GM21737 (cell line): ENCODE measurements around the gene LRRC46.

Source experiments
- ATAC-seq: cut with Tn5 transposase; IDR thresholded peaks from one replicate; pipeline ENCODE4 v1.9.1; 2021; ENCODE audit warnings: mild to moderate bottlenecking, moderate library complexity; ENCODE audit not compliant: unreplicated experiment

Gene LRRC46

DNA sequence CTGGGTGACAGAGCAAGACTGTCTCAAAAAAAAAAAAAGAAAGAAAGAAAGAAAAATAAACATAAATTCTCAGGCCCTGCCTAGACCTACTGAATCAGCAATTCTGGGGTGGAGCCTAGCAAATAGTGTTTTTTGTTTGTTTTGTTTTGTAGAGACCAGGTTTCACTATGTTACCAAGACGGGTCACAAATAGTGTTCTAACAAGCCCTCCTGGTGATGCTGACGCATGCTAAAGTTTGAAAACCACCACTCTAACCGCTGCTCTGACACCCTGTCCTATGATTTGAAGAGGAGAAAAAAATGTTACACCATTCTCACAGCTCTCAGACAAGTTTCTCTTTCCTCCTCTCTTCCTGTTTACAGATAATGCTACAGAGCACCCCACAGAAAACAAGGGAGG, 1.6 kb upstream of the LRRC46 start:
- no peak for ATAC-seq

DNA sequence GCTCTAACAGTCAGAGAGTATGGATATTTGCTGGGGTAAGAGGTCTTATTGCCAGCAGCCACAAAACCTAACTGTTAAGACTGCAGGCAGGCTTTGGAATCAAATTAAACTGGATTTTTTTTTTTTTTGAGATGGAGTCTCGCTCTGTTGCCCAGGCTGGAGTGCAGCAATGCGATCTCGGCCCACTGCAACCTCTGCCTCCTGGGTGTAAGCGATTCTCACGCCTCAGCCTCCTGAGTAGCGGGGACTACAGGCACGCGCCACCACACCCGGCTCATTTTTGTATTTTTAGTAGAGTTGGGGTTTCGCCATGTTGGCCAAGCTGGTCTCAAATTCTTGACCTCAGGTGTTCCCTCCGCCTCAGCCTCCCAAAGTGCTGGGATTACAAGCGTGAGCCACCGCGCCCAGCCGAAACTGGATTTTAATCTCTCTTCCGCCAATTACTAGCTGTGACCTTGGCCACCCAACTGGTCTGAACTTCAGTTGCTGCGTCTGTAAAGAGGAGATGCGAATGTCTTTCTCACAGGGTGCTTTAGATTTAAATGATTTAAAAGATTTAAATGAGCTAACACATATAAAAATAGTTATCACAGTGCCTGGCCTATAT, 971 bp upstream of the LRRC46 start:
- no peak for ATAC-seq

DNA sequence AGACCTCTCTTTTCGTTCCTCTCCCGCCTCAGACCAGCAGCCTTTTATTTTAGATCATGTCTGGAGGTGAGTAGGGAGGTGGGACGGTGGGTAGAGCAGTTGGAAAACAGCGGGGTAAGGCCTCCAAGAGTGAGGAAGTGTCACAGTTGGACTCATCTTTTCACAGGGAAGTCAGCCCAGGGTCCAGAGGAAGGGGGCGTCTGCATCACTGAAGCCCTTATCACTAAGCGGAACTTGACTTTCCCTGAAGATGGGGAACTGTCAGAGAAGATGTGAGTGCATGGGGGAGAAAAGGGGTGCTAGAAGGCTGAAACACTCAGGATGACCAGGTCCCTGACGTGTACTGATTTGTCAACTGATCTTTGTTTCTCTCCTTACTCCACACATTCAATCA, 461 bp downstream of the LRRC46 start:
- ATAC-seq, result peak; percentile 5

DNA sequence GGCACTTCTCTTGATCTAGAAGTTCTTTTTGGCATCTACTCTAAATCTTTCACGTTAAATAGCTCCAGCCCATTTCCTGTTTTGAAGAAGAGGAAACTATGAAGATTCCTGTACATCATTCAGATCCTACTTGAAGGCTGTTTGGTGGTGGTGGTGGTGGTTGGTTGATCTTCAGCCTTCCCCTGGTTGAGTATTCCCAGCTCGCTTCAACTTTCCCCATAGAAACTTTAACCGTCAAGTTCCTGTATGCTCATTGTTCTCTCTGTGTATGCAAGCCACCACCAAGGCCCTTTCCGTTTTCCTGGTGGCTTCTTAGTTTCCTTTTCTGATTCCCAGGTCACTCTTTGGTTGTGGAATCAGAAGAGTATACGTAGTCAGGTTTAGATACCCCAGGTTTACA, 3.3 kb downstream of the LRRC46 start:
- ATAC-seq, result no peak

DNA sequence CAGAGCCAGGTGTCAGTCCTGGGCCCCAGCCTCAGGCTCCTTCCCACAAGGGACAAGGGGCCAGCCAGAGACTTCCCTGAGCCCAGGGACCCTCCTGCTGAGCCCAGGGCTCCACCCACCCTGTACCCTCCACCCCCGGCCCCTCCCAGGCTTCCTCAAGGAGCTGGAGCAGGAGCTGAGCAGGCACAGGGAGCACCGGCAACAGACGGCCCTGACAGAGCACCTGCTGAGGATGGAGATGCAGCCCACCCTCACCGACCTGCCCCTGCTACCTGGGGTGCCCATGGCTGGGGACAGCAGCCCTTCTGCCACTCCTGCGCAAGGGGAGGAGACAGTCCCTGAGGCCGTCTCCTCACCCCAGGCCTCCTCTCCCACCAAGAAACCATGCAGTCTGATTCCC, 5.1 kb downstream of the LRRC46 start:
- no peak for ATAC-seq

DNA sequence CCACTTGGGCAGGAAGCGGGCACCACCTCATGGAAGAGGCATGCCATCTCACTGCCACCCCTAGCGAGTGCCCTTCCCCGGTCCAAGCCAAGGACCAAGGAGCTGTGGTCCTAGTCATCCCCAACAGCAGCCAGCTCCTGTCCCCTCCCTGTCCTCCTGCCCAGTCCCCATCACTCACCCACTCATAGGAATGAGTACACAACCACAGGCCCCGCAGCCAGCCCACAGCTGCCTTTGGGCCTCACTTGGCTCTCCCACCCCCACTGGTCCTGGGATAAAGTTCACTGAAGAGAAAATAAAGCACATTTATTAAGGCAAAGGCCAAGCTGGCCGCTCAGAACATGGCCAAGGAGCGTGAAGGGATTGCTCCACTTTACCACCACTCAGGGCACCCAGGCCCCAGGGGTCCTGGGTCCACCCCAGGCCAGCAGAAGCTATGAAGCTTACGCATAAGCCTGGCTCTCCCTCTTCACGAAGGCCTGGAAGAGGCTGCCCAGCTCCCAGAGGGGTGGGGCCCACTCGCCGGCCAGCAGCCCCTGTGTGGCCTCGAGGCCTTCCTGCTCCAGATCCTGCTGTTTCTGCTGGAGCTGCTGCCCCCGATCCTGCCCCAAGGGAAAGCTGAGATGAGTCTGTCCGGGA, 6.0 kb downstream of the LRRC46 start:
- ATAC-seq, result no peak

DNA sequence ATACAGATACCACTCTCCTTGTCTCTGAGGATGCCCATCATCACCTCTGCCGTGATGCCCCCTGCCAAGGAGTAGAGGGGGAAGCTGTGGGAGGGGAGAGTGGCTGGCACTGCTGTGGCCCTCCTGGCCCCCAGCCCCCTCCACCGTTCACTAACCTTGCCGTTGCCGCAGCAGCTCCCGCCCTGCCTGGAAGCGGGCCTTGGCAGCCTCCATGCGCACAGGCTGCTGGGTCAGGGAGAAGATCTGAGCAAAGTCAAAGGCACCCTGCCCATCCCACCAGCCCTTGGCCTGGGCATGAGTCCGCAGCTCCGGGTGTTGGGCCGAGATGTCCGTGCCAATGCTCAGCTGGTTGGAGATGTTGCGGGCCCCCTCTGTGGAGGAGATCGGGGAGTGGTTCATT, 7.2 kb downstream of the LRRC46 start:
- ATAC-seq, result no peak

DNA sequence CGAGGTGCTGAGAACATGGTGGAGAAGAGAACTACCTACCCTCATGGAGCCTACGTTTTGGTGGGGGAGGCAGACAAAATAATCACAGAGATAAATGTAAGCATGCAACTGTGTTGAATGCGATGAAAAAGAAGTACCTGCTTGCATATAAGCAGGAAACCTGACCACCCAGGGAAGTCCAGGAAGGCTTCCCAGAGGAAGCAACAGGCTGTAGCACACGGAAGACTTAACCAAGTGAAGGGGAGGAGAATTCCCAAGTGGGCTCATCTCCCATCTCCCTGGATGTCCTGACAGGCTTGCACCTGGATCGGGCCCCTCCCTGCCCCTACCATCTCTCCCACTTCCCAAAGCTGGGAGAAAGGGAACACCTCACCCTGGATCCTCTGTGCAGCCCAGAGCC, 7.6 kb downstream of the LRRC46 start:
- ATAC-seq, result no peak

DNA sequence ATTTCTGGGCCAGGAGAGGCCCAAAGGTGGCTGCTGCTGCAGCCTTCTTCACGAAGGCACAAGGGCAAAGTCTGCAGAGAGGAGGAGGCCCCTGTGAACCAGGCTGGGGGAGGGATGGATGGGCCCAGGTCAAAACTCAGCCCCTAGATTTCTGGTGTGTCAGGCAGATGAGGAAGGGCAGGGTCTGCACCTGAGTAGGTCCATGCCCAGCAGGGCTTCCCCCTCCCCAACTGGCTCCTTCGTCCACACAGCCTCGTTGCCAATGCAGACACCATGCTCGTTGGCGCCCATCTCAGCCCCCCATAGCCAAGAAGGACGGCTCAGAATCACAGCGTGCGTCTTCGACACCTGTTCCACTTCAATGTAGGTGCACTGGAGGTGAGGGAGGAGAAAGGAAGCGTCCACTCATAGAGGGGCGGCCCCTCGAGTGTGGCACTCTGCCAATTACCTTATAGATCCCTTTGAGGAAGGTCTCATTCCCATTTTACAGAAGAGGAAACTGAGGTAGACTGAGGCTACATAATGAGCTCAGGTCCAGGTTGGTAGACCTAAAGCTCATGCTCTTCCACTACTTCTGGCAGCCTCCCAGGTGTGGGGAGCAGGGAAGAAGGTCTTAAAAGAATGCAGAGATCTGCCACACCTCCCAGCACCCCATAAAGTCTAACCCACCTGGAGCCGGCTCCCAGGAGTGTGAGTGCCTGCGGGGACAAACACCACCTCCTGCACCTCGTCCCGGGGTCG, 8.7 kb downstream of the LRRC46 start:
- ATAC-seq, result no peak

DNA sequence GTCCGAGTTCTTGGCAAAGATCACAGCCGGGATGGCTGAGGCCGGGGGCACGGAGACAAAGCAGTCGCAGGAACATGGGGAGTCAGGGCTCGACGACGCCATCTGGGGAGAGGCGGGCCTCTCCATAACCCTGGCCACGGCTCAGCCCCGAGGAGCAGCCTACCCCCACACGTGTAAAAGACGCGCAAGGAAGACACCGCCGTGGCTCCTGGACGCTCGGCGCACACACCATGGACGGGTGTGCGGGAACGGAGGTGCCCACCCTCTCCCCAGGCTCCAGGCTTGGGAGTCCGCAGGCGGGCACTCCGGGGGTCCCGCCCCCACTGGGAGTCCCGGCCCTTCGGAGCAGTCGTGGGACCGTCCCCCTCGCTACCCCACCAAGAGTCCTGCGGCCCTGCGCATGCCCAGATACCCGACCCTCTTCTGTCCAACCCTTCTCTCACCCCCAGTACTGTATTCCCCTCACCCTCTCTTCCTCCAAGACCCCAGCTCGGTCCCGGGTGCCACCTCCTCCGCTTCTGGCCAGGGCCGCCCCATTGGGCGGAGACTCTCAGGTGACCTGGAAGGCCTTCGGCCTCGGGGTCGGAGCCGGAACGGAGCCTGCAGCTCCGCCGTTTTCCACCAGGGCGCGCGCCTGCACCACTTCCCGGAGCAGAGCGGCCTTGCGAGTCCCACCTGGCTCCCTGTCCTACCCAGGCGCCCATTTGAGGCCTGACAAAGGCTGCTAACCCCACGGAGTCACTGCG, 9.4 kb downstream of the LRRC46 start, which contains the start of gene SCRN2:
Gene SCRN2, minus strand, starts transcription at position 532 of the 746 bp plus-strand sequence. Its CDS starts 430 bp downstream, at position 102.
- ATAC-seq, result peak; percentile 80

DNA sequence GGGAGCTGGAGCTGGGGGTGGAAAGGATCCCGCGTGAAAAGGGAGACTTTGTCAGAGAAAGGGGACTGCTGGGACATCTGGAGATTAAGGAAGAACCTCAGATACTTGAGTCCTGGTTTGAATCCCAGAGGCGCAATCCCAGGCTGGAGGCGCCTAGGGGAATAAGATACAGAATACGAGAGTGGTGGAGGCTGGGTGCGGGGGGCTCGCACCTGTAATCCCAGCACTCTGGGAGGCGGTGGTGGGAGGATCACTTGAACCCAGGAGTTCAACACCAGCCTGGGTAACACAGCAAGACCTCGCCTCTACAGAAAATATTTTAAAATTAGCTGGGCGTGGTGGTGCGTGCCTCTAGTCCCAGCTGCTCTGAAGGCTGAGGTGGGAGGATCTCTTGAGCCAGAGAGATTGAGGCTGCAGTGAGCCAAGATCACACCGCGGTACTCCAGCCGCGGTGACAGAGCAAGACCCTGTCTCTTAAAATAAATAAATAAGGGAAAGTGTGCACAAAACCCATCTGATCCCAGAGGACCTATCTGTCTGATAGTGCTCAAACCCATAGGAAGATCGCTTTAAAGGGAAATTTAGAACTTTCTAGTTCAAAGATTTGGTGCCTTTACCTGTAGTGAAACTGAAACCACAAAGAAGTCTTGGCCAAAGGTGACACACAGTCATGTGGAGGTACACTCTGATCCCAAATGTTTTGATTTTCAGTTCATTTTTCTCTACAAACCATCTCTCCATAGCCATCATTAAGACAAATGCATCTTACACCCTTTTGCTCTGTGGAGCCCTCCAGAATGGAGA, 10.2 kb downstream of the LRRC46 start:
- ATAC-seq, result no peak

DNA sequence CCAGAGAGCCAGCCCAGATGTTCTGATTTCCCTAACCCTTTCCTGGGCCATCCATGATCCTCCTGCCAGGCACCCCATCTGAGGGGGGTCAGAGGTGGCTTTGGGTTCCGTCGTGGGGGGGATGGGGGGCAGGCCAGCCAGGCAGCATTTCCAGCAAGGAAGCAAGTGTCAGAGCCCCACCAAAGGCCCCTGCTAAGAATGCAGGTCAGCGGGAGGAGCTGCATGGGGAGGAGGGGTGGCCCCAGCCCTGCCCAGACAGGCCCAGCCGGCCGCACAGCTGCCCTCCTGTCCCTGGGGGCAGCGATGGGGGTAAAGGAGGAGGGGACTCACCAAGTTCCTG, 11.9 kb downstream of the LRRC46 start:
- ATAC-seq, result no peak

DNA sequence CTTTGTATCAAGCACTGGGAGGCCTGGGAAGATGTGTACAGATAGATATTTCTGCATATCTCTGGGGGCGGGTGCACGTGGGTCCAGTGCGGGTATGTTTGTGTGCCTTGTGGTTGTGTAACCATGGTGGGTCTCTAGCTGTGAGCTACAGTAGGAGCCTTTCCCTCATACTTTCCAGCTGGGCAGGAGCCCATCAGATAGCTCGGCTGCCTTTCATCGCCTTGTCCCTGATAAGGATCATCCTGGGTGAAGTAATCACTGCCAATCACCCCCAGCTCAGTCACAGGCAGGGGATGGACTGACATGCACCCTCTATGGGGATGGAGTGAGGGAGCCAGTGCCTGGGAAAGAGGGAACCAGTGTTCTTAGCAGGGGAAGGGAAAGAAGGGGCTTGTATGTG, 12.8 kb downstream of the LRRC46 start:
- no peak for ATAC-seq

DNA sequence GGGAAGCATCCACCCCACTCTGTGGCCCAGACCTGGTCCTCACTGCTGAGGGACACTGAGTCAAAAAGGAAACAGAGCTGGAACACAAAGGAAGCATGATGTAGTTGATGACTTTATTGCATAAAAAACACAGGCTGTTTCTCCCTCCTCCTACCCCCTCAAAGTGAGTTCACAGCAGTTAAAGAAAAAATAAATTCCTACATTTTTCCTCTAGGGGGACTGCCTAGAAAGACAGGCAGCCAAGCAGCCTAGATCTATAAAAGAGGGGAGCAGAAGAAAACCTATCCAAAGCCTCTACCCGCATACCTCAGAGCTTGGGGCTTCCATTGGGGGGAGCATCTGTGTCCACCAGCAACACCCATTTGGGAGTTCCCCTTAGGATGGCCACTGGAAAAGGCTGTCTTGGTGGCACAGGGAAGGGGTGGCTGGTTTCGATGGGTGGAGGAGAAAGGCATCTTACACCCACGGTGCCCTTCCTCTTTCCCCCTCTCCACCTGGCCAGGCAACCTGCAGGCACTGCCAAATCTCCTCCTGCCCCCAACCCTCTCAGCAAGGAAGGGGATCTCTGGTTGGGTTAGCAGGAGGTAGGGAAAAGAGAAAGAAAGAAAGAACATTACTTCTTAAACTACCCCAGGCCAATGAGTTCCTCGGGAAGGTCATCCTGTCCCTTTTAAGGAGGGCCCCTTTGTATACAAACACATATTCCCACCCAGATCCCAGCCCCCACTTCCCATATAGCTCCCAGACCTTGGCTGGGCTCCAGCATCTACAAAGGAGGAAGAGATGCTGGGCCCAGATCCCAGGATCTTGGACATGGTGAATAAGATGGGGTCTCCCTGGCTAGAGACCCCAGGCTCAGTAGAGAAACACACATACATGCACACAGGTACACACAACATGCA, 13.6 kb downstream of the LRRC46 start:
- no peak for ATAC-seq

DNA sequence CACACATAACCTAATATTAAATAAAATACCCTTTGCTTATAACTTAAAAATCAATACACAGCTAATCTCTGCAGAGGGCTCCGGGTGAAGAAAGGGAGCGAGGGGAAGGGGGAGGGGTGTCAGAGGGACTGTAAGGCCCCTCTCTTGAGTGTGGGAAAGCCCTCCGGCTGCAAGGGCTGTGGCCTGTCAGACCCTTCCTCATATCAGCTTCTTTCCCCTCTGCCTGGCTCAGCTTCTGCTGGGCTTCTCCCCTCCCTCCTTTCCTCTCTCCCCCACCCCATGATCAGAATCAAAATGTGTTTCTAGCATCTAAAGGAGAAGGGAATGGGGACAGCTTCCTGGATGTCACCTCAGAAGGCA, 14.2 kb downstream of the LRRC46 start:
- ATAC-seq, result no peak

DNA sequence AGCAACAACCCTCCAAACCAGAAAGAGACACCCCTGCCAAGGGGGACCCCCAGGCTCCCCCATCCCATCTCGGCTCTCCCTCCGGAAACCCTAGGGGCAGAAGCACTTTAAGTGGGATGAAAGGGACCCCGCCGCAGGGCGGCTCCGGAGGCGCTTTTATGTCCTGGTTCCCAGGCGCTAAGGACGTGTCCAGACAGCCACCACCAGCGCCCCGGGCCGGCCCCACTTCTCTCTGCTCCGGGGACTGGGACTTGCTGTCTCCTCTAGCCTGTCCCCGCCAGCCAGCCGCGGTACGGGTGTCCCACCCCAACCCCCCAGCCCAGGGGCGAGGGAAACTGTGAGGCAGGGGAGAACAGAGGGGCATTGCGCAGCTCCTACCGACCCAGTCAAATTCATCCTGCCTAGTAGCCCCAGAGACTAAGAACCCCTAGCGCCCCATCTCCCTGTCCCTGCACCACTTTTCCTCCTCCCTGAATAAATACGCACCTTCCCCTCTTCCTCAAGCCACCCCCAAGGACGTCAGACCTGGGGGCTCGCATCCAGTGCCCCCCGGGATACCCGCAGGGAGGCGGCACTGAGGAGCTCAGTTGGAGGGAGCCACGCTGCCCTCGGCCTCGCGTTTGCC, 15.4 kb downstream of the LRRC46 start:
- no peak for ATAC-seq

DNA sequence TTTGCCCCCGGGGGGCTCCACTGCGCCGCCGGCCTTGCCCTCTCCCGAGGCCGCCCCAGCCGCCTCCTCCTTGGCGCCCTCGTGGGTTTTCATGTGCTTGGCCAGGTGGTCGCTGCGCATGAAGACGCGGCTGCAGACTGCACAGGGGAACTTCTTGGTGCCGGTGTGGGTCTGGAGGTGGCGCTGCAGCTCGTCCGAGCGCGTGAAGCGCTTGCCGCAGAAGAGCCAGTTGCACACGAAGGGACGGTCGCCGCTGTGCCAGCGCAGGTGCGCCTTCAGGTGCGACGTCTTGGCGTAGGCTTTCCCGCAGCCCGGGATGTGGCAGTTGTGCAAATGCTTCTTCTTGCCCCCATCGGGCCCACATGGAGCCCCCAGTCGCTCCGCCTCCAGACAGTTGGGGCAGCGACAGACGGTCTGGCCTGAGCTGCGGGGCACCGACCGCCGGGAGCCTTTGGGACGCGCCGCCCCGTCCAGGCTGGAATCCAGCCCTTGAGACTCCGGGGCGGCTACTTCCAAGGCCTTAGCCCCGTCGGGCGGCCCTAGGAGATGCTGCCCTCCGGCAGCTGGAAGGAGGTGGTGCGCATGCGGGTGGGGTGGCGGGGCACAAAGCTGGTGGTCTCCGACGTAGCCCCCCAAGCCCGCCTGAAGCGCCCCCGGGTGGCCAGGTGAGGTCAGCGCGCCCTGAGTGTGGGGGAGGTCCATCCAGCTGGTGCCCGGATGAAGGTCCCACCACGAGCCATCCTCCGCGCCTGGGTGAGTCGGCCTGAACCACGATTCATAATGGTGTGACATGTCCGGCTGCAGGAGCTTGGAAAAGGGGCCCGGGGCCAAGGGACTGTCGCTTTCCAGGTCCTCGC, 16.1 kb downstream of the LRRC46 start:
- ATAC-seq, result no peak

DNA sequence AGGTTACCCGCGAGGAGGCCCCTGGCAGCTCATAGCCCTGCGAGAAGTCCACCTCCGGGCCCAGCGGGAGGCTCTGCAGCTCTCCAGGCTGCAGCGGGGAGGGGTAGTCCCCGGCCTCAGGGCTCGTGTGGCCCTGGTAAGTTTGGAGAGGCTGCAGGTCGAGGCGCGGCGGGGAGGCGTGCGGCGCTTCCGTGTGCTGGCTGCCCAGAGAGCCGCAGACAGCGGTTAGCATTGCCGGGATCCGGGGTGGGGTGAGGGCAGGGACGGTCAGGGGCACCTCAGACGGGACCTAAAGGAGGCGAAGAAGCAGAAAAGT, 16.7 kb downstream of the LRRC46 start:
- ATAC-seq, result no peak

DNA sequence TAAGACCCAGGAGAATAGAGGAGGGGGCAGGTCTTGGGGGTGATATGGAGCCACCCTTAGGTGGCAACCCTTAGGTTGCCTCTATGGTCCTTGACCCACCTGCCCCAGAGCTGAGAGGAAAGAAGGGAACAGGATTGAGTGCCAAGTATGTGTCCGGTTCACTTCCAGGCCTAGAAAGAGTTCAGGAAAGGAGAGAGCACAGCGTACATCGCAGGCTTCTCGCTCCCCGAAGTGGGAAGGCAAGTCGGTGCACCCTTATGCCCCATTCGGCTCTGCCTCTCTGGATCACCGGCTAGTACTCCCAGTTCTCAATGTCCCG, 18.9 kb downstream of the LRRC46 start:
- no peak for ATAC-seq
